Suppressor macrophage (primary cell): ENCODE measurements around the gene WSB1.

Experiments used
- DNase-seq, 4 experiments: peaks; one replicate each; pipeline ENCODE4 v3.0.0-alpha.2; 2020 to 2022

WSB1 gene

DNA sequence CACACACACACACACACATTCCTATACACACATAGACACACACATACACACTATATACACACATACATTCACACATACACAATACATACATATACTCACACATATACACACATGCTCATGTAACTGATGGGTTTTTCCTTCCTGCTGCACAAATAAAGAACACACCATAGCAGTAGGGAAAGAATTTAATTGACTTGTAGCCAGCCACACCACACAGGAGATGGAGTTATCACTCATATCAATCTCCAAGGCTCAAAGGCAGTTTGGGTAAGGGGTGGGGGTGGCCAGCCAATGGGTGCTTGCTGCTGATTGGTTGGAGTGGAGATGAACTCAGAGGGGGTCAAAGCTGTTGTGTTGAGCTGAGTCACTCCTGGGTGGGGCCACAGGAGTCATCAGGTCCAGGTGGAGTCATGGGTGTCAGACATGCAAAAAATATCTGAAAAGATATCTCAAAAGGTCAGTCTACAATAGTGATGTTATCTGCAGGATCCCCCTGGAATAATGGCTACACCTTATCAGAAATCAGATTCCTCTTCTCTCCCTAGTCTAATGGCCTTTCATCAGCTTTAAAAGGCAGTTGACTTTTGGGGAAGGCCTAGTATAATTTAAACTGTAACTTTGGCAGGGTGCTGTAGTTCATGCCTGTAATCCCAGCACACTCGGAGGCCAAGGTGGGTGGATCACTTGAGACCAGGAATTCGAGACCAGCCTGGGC, 46.1 kb downstream of the WSB1 start:
- no peak for DNase-seq

DNA sequence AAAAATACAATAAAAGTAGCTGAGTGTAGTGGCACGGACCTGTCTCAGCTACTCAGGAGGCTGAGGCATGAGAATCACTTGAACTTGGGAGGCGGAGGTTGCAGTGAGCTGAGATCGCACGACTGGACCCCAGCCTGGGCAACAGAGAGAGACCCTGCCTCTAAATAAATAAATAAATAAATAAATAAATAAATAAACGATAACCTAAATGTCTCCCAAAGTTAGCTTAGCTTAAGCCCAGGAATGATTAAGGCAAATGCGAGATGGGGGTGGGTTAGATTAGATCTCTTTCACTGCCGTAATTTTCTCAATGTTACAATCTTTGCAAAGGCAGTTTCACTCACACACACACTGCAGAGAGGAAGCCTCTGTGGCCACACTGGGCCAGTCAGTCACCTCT, 46.7 kb downstream of the WSB1 start:
- no peak for DNase-seq

DNA sequence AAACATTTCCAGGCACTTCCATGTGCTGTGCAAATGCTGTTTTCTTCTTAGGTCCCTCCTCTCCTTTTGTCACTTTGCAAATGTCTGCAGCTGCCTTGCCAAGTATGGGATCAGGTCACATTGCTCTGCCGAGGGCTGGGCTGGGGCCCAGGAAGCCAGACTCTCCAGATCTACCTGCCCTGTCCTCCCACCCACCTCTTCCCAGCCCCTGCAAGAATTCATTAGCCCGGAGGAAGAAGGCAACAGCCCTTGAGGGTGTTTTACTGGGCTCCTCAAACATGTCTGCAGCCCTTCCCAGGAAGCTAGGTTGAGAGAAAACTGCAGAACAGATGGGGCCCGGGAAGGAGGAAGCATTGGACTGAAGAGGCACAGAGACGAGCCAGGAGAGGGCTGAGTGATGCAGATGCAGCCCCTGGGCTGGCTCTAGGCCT, 47.1 kb downstream of the WSB1 start:
- no peak for DNase-seq

DNA sequence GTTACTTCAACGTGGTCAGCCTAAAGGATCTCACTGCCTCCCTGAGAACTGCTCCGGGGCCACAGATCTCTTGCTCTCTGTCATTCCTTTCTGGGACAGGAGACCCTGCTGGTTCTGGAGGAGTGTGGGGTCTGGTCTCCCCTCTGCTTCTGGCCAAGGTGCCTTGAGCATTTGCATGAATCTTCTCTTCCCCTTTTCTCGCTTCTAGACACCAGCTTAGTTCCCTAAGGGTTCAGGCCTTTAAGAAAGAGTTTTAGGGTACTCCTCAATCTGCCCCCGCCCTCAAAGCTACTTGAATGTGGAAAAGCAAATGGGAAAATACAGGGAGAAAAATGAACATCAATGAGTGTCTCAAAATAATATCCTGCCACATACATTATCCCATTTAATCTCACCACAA, 48.1 kb downstream of the WSB1 start:
- DNase-seq: no peak

DNA sequence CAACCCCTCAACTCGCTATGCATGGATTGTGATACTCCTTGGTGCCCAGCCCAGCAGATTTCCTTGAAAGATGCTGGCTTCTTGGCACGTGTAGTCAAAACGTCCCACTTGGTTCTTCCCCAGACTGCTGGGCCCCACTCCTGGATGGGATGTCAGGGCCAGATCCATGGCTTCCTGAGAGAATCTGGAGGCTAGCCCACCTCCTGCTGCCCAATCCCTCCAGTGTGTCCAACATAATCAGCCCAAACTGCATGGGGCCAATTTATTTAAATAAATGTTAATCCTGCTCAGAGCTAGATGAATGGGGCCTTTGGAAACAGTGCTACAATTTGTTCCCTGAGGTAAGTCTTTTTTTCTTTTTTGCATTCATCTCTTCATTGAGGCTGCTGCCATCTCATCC, 49.4 kb downstream of the WSB1 start:
- DNase-seq: no peak

DNA sequence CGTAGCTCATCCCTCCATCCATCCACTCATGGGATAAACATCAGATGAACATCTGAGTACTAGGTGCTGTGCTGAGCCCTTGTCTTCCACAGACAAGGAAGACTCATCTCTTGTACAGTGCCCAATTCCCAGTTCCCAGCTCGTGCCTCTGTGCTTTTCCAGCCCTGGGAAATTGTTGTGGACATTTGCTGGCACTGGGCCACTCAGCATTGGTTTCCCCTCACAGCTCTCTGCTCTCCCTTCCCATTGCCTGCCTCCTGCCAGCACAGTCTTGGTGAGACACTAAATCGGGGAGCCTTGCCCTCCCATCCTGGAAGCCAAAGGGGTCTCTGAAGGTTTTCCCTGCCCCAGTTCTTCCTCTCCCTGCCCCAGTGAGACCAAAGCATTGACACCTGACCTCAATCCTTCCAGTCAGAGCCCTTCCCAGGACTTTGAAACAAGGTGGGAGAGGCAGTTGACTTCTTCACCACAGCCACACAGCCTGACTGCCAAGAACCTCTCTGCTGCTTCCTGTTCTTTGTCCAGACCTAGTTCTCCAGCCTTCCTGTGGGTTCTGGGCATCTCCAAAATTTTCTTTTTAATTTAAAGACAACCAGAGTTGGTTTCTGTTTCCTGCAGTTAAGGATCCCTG, 50.2 kb downstream of the WSB1 start:
- DNase-seq: peak in 1 of 4 experiments; percentile 31

DNA sequence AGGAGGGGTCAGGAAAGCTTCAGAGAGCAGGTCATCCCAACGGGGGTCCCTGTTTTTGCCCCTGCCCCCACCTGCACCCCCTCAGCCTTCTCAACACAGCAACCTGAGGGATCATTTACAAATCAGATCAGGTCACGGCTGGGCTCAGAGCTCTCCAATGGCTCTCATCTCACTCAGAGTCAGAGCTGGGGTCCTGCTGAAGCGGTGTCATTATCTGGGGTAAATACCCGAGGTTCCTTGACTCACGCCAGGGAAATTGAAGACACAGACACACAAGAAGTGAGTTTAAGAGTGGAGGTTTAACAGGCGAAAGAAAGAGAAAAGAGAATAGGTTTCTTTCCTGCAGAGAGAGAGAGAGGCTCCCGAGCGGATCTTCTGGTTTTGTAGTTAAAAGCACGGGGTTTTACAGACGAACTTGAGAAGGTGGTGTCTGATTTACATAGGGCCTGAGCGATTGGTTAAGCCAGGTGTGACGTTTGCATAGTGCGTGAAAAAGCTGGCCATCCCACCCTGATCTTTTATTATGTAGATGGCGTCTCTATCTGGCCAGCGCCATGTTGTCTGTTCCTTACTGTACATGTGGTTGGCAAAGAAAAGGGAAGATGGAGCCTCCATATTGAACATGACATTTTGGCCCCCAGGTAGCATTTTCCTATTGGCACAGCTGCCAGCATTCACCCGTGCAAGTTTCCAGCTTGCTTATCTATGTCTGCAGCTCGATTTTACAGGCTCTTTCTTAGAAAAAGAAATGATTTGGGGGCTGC, 51.4 kb downstream of the WSB1 start:
- DNase-seq: no peak

DNA sequence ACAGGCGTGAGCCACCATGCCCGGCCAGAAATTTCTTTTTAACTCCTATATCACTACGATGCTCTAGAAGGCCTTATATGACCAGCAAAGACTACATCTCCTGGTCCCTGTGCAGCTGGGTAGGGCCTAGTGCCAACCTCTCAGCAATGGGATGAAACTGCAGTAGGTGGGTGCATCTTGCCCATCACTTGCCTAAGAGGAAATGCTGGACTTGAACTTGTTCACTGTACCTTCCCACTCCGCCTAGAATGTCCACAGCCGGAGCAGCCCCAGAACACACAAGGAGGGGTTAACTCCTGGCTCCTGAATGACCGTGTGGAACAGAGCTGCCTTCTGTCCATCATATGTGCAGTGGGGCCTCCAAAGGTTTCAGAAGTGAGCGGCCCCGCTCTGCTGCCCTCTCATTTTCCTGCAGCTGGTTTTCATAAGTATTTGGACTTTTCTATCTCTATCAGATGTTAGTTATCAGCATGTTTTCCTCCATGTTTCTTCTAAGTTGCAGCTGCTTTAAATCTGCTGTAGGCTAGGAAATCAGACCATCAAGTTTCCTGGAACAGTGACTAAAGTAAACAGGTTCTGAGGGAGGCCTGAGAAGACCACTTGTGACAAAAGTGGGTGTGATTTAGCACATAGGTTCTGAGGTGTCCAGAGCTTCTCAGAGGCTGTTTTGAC, 52.5 kb downstream of the WSB1 start:
- DNase-seq: no peak

DNA sequence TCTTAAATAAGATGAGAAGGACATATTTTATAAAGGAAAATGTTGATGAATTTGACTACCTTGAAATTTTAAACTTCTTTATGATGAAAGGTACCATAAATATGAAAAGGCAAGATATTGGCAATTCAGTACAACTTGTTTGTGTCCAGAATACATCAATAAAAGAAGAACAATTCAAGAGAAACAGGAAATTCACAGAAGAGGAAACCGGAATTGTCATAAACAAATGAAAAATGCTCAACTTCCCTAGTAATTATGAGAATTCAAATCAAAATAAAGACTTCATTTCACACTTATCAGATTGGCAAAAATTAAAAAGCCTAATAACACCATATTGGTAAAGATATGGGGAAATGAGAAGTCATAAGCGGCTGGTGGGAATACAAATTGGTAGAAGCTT, 54.3 kb downstream of the WSB1 start:
- DNase-seq: peak in 2 of 4 experiments; percentile 31 to 37

DNA sequence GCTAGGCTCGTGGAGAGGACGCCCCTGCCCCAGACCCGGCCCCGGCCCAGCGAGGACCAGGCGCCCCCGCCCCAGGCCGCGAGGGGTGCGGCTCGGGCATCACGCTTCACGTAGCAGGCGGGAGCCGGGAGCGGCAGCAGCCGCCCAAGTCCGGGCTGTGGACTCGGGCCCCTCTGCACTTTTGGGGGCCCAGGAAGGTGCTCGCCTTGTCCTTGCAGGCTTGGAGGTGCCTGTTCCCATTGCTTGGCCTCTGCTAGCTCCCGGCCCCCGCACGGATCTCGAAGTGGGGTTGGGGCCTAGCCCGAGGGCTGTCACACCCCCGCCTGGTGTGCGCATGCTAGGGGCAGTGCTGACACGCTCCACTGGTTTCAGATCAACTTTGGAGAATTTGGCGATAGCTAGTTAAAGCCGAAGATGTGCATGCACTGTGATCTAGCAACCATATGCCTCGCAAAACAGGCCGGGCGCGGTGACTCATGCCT, 55.7 kb downstream of the WSB1 start:
- DNase-seq: no peak

DNA sequence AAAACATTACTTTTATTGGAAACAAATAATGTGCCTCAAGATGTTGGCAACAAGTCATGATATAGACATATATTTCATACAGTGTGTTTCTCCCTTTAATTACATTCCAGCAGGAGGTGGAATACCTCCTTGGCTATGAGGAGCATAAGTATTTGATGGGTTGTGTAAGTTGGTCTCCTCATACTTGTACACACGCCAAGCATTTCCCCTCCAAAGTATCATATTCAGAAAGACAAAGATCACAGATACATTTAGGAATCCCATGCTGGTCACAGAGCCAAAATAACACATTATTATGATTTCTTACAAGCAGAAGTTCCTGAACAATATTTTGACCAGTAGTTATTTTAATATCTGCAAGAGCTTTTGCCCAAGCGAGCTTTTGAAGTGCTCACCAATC, 57.8 kb downstream of the WSB1 start:
- no peak for DNase-seq

DNA sequence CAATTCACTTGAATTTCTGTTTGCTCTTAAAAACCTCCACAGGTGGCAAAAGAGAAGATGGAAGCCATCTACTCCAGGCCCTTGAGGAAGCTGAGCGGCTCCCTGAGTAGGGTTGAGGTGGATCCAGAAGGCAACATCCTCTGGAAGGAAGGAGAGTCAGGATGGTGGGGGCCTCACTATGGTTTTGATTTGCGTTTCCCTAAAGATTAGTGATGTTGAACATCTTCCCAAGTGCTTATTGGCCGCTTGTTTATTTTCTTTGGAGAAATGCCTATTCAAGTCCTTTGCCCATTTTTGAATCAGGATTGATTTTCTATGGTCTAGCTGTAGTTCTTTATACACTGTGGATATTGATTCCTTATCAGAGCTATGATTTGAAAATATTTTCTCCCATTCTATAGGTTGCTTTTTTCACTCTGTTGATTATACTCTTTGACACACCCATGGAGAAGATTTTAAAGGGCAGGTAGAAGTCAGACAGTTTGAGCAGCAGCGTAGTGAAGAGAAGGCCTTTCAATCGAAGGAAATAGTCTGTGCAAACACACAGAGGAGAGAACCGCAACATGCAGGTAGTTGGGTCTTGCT, 58.6 kb downstream of the WSB1 start:
- DNase-seq: no peak

DNA sequence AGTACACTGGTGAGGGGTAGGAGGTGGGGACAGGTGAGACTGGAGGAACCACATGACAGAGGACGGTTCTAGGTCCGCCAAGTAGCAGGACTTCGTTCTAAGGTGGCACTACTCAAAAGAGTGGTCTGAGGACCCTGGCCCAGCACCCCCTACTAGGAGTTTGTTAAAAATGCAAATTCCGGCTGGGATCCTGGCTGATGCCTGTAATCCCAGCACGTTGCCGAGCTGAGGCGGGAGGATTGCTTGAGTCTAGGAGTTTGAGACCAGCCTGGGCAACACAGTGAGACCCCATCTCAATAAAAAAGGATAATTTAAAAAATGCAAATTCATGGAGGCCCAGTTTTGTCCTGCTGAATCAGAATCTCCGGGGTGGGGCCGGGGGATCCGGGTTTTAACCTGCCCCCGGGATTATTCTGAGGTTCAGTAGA, 59.1 kb downstream of the WSB1 start:
- DNase-seq: no peak

DNA sequence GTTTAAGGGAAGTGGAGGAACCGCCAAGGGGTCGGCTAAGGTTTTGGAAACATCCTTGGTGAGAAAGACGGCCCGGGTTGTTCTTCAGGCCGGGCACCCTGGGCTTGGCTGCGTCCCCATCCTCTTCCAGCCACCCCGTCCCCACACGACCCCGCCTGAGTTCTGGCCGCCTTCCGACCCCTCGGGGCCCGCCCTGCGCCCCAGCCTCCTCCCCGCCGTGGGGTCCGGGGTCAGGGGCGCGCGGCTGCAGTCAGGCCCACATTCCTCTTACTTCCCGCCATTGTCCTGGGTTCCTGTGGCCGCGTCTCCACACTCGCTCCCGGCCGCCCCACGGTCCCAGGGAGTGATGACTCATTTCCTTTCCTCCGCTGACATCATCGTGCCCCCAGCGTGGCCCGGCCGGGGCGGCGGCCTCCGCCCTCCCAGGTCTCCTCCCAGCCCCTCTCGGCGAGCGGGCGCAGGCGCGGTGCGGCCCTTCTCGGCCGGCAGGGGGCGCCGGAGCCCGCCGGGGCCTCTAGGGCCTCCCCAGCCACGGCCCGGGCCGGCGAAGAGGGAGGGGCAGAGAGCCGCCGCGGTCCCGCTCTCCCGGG, 59.6 kb downstream of the WSB1 start:
- peak; percentile 96 to 98 (median 97) for DNase-seq

DNA sequence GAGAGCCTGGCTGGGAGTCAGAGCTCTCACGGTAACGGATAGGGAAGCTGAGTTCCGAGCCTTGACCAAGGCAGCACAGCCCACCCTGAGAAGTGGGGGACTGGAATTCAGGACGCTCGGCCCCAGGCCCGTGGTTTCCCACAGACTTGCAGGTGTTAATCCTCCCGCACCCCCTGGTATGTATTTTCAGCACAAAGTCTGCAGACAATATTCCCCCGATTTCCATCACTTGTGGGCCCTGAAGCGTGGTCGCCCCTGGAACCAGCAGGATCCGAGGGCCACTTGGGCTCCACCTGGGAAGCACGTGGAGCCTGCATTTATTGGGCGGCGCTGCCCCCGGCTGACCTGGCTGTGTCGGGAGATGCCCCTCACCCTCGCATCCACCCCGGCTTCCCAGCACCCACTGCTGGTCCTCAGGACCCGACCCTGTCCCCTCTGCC, 60.2 kb downstream of the WSB1 start:
- DNase-seq: no peak

DNA sequence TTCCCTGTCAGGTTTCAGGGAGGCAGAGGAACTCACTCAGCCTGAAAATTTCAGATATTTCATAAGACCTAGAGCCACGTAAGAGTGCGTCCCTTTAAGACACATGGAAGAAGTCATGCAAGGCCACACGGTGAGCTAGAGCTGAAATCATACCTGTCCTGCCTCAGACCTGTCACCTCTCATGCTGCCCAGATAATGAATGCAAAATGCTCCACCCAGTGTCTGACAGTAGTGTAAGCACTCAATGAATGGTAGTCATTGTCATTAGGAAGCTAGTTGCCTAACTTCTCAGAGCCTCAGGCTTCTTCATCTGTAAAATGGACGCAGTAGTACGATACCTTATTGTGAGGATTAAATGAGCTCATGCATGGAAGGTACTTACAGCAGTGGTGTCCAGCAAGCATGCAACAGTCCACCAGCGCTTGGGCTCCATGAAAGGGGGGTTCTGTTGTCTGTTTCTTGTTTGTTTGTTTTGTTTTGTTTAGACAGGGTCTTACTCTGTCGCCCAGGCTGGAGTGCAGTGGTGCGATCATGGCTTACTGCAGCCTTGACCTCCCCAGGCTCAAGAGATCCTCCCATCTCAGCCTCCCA, 60.7 kb downstream of the WSB1 start:
- DNase-seq: peak in 1 of 4 experiments; percentile 31

DNA sequence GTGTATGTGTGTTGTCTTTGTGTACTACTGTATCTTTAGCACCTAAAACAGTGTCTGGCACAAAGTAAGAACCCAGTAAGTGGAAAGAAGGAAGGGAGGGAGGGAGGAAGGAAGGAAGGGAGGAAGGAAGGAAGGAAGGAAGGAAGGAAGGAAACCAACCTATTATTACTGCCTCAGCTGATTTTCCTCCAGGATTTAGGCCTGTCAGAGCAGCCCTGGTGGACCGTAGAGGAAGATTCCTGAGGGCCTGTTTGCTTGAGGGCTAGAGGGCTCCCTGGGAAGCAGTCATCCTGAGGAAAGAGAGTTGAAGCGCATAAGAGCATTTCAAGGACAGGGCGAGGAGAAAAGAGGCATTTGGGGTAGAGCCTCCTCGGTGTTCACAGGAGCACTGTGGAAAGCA, 61.5 kb downstream of the WSB1 start:
- DNase-seq: no peak

DNA sequence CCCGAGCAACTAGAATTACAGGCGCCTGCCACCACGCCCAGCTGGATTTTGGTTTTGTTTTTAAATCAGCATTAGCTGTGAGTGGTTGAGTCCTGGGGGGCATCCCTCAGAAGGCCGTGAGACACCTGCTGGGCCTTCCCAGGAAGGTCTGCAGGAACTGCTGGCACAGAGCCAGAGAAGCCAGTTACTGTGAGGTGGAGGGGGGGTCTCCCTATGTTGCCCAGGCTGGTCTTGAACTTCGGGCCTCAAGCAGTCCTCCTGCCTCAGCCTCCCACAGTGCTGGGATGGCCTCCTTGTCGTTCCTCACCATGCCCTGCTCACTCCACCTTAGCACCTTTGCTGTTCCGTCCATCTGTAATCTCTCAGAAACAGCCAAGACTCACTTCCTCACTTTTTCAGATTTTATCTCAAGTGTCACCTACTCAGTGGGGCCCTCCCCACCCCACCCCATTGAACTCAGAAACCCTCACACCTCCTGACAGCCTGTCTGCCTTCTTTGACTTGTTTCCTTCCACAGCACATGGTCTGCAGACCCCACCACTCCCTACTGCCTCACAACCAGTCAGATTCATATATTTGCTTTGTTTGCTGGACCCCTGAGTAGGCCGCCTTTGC, 62.3 kb downstream of the WSB1 start:
- DNase-seq: no peak

DNA sequence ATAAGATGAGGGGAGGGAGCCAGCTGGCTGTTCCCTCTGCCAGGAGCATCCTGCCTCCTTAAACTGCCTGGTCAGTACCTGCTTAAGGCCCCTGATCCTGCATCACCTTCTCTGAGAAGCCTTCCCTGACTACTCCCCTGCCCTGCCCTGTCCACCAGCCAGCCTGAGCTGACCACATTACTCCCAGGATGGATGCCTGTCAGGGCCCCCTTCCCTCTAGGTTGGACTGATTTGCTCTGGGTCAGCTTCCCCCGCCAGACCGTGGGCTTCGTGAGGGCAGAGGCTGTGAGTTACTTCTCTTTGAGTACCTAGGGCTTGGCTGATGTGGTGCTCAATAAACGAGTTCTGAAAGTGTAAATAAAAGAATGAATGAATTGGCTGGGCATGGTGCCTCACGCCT, 63.3 kb downstream of the WSB1 start:
- no peak for DNase-seq

DNA sequence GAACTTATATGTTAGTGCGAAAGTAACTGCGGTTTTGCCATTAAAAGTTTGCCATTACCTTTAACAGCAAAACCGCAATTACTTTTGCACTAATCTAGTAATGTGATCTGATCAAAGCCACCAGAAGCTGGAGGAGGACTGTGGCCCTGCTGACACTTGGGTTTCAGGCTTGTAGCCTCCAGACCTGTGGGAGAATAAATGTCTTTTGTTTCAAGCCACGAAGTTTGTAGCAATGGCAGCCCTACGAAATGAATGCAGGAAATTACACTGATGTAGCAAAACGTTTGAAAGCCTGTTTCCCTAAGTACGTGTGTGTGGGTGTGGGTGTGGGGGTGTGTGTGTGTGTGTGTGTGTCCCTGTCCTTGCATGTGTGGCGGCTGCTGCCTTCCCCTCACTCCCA, 66.6 kb downstream of the WSB1 start:
- peak in 3 of 4 experiments; percentile 39 to 47 (median 44) for DNase-seq

DNA sequence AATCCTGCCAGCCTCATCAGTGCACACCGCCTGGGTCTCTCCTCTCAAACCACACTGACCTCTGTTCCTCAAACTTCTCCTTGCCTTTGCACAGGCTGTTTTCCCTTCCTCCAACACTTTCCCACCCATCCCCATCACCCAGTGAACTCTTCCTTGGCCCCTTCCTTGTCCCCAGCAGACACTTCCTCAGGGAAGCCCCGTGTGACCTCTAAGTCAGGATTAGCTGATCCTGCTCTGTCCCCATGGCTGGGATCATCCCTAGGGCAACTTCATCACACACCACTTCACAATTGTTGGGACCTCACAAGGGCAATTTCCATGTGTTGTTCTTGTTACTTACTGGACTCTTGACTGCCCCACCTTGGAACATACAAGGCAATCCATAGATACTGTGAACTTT, 67.8 kb downstream of the WSB1 start:
- no peak for DNase-seq
